HG03039 (cell line): Measurements from ENCODE around the gene CD300LB.
"Not testable (repeated sequence)": the region's sequence is repeated elsewhere in the genome, so short reads cannot be mapped to it uniquely, and the experiment has no call there.

Experiments used
- ATAC-seq: cut with Tn5 transposase; IDR thresholded peaks from one replicate; pipeline ENCODE4 v1.9.1; 2021; ENCODE audit warnings: mild to moderate bottlenecking, moderate library complexity; ENCODE audit not compliant: unreplicated experiment

Gene CD300LB

DNA sequence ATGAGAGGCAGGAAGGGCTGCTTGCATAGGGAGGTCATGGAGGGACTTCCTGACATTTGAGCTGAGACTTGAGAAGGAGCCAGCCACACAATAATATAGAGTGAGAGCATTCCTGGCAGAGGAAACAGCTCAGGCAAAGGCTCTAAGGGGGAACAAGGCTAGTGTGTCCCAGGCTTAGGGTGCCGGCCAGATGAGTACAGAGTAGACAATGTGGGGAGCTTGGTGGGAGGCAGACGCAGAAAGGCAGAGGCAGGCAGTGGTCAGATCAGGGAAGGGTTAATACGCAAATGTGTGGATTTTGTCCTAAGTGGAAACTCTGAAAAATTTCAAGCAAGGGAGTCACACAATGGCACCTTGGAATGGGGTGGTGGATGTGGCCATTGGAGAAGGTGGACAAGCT lies 31.3 kb downstream of the CD300LB start:
- ATAC-seq: no peak

DNA sequence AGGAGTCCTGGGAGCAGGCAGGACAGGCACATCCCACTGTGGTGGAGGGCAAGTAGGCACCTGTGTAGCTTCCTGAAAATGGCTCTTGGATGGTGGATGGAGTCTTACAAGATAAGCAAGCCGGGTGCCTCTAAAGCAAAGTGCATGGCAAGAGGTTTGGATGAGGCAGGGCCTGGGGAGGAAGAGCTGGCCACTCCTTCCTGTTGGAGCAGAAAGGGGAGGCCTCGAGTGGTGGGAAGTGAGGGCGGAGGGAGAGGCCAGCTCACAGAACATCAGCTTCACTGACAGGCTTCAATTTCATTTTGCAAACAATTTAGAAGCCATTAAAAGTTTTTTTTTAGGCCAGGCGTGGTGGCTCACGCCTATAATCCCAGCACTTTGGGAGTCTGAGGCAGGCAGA lies 33.8 kb downstream of the CD300LB start:
- no peak for ATAC-seq

- no peak for ATAC-seq
These were observed 37.9 kb downstream of the CD300LB start for GRCh38 chr17:74493331-74493833.

DNA sequence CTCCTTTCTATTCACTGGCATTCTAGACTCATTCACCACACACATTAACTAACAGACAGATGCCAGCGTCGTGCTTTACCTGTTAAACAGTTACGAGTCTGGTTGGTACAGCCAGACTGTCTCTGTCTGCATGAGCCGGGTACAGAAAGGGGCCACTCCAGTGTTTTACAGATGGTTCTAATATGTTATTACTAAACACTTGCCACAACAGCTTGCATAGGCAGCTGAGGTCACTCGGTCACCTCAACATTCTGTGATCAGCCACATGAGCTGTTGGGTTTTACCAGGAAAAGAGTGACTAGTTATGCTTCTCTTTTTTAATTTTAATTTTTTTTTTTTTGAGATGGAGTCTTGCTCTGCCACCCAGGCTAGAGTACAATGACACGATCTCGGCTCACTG lies 39.6 kb downstream of the CD300LB start:
- no peak for ATAC-seq

- ATAC-seq: no peak
These were observed 40.6 kb downstream of the CD300LB start for GRCh38 chr17:74490716-74491115.

DNA sequence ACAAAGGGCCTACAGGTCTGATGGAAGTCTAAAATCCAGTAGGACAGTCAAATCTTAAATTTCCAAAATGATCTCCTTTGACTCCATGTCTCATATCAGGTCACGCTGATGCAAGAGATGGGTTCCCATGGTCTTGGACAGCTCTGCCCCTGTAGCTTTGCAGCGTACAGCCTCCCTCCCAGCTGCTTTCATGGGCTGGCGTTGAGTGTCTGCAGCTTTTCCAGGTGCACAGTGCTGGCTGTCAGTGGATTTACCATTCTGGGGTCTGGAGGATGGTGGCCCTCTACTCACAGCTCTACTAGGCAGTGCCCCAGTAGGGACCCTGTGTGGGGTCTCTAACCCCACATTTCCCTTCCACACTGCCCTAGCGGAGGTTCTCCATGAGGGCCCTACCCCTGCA lies 43.0 kb downstream of the CD300LB start:
- ATAC-seq: not testable (repeated sequence)

- no peak for ATAC-seq
These were observed 45.4 kb downstream of the CD300LB start for GRCh38 chr17:74485841-74486240.

DNA sequence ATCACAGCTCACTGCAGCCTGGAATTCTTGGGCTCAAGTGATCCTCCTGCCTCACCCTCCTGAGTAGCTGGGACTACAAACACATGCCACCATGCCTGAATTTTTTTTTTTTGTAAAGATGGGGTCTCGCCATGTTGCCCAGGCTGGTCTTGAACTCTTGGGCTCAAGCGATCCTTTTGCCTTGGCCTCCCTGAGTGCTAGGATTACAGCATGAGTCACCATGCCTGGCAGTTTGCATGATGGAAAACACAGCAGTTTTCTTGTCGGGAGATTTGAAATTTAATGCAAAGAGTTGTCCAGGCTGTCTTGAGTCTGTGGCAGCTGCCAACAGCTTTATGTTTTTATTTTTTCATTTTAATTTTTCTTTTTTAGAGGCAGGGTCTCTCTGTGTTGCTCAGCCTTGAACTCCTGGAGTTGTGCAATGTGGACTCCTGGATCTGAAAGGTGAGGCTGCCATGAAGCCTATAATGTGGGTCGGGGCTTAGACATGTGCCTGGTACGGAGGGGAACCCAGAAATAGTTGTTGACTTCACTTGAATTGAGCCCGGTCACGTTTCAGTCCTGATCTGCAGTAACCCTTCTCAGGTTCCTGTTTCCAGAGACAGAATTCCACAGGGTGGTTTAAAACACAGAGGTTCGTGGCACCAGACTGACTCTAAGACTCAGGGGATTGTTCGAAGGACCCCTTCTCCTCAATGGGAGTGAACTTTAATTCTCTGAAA lies 46.1 kb downstream of the CD300LB start:
- ATAC-seq: no peak

GRCh38 chr17:74484066-74484465 lies 47.2 kb downstream of the CD300LB start:
- no peak for ATAC-seq

DNA sequence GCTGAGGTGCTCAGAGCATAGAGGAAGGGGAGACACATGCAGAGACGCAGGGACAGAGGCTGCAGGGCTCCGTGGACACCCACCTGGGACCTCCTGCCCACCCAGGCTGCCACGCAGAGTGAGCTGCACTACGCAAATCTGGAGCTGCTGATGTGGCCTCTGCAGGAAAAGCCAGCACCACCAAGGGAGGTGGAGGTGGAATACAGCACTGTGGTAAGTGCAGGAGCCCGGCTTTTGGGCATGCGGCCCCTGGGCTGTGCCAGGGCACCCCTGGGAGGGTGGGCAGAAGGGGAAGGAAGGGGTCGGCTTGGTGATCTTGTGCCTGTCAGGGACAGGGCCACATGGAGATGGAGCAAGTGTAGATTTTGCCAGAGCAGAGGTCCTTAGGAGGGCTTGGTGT lies 49.7 kb downstream of the CD300LB start:
- no peak for ATAC-seq

DNA sequence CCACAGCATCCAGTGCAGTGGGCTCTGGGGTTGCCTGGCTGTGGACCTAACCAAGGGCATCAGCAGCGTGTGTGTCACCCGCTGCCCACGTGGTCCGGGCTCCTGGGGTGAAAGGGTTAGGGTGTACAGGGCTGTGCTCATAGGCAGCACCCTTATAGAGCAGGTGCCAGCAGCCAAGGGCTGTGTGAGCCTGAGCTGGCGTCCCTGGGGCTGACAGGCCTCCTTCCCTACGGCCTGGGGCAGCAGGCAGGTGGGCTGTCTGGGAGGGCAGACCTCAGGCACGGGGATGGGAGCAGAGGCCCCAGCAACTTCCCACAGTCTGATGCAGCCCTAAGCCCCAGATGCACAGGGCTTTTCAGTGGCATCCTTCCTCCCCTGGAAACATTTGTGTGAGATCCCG lies 51.0 kb downstream of the CD300LB start:
- no peak for ATAC-seq

DNA sequence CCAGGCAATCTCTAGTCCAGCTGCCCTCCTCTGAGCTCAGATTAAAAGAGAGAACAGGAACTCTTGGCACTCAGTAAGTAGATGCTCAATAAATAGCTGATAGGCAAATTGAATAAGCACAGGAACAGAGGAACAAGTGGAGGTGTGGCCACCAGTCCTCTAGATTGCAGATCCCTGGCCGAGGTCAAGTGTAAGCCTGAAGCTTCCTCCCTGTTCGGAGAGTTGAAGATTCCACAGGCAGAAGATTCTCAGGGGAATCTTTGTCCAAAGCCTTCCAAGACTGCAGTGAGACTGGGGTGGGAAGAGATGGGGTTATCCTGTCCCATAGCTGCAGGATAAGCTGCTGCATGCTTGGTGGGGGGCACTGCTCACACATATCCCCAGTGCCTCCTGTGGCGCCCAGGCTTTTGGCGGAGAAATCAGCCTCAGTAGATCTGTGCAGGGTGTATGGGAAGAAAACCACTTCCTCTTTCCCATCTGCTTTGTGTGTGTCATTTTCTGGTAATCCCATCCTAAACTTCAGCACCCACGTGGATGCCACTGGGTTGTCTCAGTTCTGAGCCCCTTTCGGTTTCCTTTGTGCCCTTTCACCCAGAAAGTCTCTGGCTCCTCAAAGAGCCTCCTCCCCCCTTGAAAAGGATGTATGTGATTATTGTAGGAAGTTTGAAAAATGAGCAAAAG lies 52.7 kb downstream of the CD300LB start:
- ATAC-seq: no peak

DNA sequence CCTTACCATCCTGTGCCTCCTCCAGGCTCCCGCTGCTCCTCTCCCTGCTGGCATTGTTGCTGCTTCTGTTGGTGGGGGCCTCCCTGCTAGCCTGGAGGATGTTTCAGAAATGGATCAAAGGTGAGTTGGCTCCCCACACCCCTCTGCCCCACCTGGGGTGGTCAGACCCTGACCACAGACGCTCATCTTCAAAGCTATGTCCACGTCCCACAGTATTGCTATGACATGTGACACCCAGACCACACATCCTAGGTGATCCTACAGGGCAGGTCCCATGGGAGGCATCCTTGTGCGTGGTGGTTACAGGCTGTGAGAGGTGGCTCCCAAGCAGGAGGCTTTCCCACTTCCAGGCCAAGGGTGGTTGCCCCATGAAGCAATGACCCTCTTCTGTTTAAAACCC lies 53.9 kb downstream of the CD300LB start:
- ATAC-seq: no peak

DNA sequence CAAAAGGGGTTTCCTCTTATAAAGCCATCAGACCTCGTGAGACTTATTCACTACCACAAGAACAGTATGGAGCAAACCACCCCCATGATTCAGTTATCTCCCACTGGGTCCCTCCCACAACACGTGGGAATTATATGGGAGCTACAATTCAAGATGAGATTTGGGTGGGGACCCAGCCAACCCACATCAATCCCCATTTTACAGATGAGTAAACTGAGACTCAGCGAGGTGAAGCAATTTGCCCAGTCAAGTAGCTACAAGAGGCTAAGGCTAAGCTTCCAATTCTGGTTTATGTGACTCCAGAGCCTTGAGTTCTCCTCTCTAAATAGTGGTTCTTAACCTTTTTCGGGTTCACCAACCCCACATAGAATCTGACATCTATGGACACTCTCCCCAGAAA lies 56.1 kb downstream of the CD300LB start:
- no peak for ATAC-seq

- ATAC-seq: no peak
These were observed 57.1 kb downstream of the CD300LB start for GRCh38 chr17:74474043-74474792.

- no peak for ATAC-seq
These were observed 58.0 kb downstream of the CD300LB start for GRCh38 chr17:74473294-74473693.

DNA sequence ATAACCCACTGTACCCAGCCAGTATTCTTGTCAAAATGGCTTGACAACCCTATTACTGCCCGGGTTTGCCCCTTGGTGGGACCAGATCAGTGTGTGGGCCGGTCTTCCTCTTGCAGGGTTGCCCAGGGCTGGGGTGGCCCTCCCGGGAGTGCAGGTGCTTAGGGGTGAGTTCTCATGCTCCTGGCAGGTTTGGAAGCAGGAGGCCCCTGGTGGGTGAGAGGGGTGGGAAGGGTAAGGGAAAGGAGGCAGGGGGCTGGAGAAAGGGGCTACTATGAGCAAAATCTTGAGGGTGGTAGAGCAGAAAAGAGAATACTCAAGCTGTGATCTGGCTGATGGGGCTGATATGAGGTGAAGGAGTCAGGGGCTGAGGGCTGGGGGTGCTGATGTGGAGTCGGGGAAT lies 58.4 kb downstream of the CD300LB start:
- no peak for ATAC-seq

DNA sequence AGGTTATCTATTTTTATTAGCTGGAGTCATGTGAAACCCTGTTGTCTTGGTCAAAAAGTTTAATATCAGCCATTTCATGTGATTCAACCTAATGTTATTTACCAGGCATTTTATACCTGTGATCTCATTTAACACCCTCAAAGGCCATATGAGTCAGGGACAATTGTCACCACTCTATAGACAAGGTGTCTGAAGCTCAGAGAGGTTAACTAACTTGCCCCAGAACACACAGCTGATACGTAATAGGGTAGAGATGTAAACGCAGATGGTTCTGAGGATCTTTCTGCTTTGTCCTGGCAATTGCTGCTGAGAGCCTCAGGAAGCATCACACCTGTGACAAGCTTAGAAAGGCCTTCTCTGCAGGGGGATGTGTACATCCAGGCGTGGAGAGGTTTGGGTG lies 59.9 kb downstream of the CD300LB start:
- ATAC-seq: no peak
